GM21360 (cell line): ENCODE results near the gene FKBP1A.
"Not testable (repeated sequence)": the region's sequence is repeated elsewhere in the genome, so short reads cannot be mapped to it uniquely, and the experiment has no call there.

Source experiments
- ATAC-seq: cut with Tn5 transposase; IDR thresholded peaks from one replicate; pipeline ENCODE4 v1.9.1; 2021; ENCODE audit warnings: mild to moderate bottlenecking, moderate library complexity; ENCODE audit not compliant: unreplicated experiment

The FKBP1A gene

DNA sequence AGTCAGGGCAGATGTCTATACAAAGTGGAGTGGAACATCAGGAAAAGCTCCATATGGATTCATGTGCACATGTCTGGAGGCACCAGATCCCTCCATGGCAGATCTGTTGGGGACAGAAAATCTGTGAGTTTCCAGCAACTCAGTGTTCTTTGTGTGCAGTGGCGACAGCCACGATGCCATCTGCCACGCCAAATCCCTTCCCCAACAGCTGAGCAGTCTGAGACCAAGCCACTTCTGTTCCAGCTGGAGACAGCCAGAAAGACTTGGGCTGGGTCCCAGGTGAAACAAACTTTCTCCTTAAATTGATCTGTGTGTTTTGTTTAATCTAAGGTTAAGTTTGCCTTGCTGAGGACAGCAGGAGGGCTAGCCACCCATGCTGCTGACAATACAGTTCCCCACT lies 22.9 kb downstream of the FKBP1A start:
- no peak for ATAC-seq

DNA sequence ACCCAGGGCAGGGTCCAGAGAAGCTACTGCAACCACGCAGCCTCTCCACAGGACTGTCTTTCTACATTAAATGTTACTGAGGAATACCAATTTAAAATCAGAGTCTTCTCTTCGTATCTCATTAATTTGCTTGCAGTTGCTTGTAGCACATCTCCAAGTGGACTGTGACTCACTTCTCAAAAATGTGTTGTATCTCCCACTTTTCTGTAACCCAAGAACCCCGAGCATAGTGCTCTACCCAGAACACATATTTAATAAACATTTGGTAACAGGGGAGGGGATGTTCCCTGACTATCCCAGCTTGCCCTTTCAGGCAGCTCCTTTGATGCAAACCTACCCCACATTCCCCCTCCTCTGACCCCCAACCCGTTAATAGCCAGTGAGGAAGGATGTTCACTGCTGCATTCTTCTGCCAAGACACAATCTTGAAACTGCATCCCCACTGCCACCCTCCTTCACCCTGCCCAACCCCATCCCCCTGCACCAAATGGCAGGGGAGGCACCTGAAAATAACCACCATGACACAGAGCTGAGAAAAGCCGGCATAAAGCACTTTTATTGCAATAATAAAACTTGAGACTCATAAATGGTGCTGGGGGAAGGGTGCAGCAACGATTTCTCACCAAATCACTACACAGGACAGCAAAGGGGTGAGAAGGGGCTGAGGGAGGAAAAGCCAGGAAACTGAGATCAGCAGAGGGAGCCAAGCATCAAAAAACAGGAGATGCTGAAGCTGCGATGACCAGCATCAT lies 24.2 kb downstream of the FKBP1A start:
- ATAC-seq, result no peak

DNA sequence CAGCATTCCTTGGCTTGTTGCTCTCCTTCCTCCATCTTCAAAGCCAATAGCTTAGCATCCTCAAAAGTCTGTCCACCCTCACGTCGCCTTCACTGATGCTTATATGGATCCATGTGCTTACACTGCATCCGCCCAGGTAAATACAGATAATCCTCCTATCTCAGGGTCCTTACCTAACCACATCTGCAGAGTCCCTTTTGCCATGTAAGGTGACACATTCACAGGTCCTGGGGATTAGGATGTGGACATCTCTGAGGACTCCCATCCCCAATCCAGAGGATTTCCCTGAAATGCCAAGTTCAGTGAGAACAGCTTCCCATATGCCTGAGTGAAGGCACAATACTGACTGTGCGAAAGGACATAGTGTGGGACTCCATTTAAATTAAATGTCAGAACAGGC lies 25.4 kb downstream of the FKBP1A start:
- ATAC-seq, result no peak

DNA sequence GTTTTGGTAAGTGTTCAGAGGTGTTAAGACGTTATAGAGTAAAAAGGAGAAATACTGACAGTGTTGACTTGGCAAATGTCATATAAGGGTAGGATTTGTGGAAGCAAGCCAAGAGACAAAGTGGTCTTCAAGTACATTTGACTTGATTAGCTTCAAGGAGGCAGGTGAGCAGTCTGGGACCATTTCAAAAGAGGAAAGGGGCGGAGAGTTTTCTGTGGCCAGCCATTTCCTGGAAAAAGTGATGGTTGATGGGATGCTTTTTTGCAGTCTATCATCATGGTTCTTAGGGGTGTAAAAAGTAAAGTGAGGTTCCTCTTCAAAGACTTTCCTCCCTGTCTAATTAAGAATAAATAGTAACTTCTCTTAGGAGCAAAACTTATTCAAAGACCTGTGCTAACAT lies 28.7 kb downstream of the FKBP1A start:
- no peak for ATAC-seq

DNA sequence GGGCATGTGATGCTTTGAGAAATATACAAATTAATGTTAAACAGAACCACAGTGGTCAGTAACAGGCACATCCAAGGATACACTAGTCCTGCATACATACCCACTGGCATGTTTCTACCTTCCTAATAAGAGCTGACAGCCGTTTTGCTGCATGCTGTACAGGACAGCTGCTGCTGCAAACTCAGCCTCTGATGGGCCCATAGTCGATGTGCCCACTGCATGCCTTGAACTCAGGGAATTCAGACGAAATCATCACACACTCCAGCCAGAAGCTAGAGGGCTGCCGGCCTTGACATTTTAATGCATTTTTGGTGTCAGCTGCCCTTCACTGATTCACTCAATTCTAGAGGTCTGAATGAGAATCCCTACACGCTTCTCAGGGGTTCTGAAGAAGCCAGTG lies 29.3 kb downstream of the FKBP1A start:
- no peak for ATAC-seq

DNA sequence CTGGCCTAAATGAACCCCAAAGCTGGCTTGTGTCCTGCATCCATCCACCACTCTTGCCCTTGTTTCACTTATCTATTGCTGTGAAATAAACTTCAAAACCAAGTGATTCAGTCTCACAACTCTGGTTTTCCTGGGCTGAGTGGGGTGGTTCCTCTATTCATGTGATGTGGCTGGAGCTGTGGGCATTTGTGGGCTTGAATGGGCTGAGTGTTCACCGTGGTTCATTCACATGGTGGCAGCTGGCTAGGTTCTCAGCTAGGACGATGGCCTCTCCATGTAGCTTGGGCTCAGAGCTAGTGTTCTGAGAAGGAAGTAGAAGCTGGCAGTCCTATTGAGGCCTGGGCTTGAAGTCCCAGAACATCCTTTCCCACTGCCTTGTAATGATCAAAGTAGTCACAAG lies 30.4 kb downstream of the FKBP1A start:
- no peak for ATAC-seq

DNA sequence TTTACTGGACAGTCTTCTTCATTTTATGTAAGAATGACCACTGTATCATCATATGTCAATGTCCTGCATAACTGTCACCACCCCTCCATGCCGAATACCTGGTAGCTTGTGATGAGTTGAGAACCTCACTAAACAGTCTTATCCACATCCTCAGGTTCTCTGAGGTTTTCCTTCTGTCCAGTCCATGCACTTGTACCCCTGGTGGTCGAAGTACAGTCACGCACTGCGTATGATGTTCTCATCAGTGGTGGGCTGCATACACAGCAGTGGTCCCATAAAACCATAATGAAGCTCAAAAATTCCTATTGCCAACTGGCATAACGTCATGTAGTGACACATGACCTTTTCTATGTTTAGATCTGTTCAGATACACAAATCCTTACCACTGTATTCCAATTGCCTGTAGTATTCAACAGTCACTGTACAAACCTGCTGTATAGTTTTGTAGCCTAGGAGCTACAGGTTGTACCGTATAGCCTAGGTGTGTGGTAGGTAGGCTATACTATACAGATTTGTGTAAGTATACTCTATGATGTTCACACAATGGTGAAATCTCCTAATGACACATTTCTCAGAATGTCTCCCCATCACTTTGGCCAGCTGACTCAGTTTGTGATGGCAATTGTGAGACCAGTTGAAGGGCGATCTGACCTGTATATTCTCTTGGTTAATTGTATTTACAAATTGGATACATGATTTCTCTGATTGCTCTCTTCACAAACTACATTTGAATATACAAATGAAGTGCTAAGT lies 32.6 kb downstream of the FKBP1A start:
- no peak for ATAC-seq

DNA sequence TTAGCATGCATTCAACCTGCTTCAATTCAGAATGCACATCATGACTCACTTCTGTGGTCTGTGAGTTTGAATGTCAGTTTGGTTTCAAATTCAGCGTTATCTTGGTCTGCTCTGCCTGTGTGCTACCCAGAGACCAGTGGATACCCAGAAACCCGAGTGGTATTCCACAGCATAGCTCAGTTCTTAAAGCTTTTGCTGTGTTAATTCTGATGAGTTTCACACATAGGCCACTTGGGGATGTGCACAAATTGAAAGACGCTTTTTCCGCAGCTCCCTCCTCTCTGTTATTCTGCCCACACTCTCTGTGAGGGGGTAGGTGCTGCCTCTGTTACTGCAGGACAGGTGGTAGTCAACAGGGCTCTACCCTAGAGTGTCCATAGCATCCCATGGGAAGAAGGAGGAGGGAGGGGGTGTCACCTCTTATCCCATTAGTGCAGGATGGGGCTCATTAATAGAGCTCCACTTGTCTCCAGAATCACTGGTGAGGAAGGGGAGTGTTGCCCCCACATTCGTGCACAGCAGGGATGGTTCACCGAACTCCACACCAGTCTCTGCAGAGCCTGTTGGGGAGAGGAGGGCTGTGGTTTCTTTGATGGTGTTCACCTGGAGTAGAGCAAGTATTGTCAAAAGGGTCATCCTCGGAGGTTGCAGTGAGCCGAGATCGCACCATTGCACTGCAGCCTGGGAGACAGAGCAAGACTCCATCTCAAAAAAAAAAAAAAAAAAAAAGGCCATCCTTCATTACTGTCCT lies 34.8 kb downstream of the FKBP1A start:
- no peak for ATAC-seq

DNA sequence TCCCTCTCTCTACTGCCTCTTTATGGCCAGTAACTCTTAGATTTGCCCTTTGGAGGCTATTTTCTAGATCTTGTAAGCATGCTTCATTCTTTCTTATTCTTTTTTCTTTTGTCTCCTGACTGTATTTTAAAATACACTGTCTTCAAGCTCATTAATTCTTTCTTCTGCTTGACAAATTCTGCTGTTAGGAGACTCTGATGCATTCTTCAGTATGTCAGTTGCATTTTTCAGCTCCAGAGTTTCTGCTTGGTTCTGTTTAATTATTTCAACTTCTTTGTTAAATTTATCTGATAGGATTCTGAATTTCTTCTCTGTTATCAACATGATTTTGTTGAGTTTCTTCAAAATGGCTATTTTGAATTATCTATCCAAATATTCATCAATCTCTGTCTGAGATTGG lies 38.9 kb downstream of the FKBP1A start:
- no peak for ATAC-seq

DNA sequence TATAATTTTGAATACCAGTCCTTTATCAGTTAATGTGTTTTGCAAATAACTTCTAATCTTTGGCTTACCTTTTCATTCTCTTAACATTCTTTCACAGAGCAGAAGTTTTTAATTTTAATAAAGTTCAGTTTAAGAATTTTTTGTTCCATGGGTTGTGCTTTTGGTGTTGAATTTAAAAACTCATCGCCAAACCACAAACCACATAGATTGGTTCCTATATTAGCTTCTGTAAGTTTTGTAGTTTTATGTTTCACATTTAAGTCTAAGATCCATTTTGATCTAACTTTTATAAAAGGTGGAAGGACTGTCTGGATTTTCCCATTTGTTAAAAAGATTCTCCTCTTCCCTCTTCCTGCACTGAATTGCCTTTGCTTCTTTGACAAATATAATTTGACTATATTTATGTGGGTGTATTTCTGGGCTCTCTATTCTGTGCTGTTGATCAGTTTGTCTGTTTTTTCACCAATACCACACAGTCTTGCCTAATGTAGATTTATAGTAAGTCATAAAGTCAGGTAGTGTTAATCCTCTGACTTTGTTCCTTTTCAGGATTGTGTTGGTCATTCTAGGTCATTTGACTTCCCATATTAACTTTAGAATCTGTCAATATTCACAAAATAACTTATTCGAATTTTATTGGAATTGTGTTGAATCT lies 46.4 kb downstream of the FKBP1A start:
- no peak for ATAC-seq

DNA sequence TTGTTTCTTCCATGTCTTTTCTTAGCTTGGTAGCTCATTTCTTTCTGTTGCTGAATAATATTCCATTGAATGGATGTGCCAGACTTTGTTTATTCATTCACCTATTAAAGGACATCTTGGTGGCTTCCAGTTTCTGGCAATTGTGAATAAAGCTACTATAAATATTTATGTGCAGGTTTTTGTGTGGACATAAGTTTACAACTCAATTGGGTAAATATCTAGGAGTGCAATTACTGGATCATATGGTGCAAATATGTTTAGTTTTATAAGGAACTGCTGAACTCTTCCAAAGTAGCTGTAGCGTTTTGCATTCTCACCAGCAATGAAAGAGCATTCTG lies 47.1 kb downstream of the FKBP1A start:
- no peak for ATAC-seq

DNA sequence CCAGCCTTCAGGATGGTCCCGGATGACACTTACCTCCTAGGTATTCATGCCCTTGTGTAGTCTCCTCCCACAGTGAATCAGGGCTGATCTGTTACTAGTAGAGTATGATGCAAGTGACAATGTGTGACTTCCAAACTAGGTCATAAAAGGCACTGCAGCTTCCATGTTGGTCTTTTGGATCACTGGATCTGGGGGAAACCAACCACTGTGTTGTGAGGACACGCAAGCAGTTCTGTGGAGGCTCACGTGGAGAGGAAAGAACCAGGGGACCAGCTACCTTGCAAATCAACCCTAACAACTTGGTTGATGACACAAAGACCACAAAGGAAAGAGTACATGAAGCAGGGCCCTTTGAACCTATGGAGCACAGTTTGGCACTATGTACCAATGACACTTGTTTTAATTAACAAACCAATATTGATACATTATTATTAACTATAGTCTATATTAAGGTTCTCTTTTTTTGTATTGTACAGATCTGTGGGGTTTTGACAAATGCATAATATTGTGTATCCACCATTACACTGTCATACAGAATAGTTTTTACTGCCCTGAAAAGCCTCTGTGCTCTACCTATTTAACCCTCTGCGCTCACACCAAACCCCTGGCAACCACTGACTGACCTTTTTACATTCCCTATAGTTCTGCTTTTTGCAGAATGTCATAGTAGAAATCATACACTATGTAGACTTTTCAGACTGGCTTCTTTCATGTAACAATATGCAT lies 47.7 kb downstream of the FKBP1A start:
- no peak for ATAC-seq

DNA sequence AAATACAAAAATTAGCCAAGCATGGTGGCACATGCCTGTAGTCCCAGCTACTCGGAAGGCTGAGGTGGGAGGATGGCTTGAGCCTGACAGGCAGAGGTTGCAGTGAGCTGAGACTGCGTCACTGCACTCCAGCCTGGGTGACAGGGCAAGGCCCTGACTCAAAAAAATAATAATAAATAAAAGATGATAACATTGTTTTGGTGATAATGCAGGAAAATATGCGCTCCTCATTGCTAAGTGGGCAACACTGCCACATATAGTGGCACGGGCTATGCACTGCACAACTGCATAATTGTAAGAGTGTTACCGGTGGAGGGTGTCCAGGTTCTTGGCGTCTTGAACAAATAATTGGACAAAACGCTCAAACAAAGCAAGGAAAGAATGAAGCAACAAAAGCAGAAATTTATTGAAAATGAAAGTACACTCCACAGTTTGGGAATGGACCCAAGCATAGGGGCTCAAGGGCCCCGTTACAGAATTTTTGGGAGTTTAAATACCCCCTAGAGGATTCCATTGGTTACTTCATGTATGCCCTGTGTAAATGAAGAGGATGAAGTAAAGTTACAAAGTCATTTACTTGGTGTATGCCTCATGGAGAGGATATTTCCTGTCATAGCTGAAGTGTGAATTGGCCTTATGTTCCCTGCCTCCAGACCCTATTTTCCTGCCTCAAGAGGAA lies 49.3 kb downstream of the FKBP1A start:
- ATAC-seq, result not testable (repeated sequence)

DNA sequence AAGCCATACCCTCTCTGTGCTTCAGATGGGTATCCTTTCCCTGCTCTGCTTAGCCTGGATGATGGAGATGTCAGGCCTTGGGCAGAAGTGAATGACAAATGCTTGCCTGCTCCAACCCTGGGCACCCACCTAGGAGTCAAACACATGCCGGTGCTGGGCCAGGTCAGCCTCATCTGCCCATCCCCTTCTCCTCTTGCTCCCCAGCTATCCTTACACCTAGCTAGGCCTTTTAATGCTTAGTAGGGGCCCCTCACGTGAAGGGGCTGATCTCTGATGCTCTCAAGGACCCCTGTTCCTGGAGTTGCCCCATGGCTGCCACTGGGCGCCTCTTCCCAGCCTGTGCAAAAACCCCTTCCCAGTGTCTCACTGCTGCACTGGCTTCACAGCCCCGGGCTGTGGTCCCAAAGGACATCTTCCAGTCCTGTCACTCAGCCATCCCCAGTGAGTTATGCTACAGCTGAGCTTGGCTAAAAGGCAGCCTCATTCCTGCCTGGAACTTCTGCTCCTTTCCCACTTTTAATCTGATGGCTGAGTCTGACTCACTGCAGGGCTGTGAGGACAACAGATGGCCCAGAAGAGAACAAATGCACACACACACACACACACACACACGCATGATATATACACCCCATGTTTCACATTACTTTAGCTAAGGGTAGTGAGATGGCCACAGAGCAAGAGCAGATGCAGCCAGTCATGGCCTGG lies 51.1 kb downstream of the FKBP1A start:
- no peak for ATAC-seq

DNA sequence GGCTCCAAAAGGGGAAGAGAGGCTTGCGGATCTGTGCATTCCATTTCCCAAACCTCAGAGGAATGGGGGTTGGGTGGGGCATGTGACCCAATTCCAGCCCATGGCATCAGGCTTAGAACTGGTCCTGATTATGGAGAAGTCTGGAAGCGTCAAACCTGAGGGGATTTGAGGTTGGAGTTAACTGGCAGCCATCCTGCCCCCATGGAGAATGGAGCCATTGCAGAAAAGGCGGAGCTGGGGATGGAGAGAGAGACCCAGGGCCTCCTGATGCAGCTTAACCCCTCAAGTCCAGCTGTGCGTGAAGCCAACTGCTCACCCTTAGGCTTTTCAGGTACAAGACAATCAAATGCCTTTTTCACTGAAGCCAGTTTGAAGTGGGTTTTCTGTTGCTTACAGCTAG lies 54.1 kb downstream of the FKBP1A start:
- ATAC-seq, result no peak

DNA sequence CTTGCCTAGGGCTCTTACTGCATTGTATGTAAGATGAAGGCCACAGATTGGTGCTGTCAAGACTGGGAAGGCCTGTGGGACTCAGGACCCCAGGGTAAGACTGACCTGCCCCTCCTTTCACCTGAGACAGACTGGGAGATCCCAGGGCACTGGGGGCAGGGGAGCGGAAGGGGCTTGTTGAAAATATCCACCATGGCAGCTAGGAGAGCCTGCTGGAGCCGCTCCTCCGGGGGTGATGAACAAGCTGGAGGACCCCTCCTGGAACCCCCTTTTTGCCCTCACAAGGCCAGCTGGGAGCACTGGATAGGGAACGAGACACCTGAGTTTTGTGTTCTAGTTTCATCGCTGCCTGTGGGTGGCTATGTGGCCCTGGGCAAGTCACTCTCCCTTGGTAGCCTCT lies 54.8 kb downstream of the FKBP1A start:
- no peak for ATAC-seq

DNA sequence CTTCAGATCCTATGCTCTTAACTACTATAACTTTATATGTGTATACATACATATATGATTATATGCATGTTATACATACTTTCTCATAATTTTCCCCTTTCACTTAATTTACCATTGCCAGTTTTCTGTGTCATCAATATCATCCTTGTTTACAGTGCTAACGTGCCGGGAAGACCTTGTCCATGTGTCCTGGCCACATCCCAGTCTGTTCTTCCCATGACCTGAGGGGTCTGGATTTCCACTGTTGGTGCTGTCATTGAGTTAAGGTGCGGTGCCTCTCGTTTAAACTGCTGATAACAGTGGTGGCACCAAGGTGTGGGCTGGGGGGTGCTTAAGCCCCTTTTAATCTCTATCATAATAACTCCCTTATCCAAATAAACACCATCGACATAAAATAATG lies 55.4 kb downstream of the FKBP1A start:
- ATAC-seq, result no peak

DNA sequence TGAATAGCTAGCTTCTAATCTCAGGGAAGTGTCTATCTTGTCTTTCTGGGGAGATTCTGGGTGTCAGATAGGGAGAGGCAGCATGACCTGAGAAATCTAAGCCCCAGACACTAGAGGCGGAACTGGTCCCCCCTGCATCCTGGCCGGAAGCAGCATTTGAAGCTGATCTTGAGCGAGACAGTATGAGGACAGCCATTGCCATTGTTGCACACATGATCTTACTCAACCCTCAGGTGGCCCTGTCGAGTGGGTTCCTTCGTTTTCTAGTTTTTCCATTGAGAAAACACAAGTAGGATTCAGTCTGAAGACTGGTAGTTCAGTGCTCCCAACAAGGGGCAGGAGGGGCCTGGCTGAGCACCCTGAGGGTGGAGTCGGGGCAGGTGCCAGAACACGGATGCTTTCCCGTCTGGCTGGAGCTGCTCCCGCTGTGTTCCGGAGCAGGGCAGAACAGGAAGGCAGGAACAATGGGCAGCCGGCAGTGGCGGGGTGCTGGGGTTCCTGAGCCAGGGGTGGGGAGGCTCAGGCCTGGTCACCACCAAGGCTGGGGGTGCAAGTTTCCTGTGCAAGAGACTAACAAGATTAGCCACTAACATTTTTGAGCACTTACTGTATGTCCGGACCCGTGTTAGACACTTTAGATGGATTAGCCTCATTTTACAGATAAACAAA lies 56.0 kb downstream of the FKBP1A start:
- no peak for ATAC-seq
